Stimulated activated CD4-positive, alpha-beta T cell treated with anti-CD3 and anti-CD28 coated beads, TNF-alpha, amount 100 ng/mL, for 24 hours (primary cell): Measurements from ENCODE around the gene ZNF497.
"Not testable (repeated sequence)": the region's sequence is repeated elsewhere in the genome, so short reads cannot be mapped to it uniquely, and the experiment has no call there.

ENCODE experiments used
- DNase-seq, 3 experiments: peaks; one replicate each; pipeline ENCODE4 v3.0.0-alpha.2; 2020; ENCODE audit warnings: low read depth in 3 of 3

Gene ZNF497

GRCh38 chr19:58348080-58348479 lies 14.5 kb downstream of the ZNF497 start:
- DNase-seq: not testable (repeated sequence)

GRCh38 chr19:58346961-58347929 lies 15.3 kb downstream of the ZNF497 start:
- DNase-seq: peak; percentile 22 to 61 (median 43)

- no peak for DNase-seq
Observed at GRCh38 chr19:58345558-58345957, 17.0 kb downstream of the ZNF497 start.

DNA sequence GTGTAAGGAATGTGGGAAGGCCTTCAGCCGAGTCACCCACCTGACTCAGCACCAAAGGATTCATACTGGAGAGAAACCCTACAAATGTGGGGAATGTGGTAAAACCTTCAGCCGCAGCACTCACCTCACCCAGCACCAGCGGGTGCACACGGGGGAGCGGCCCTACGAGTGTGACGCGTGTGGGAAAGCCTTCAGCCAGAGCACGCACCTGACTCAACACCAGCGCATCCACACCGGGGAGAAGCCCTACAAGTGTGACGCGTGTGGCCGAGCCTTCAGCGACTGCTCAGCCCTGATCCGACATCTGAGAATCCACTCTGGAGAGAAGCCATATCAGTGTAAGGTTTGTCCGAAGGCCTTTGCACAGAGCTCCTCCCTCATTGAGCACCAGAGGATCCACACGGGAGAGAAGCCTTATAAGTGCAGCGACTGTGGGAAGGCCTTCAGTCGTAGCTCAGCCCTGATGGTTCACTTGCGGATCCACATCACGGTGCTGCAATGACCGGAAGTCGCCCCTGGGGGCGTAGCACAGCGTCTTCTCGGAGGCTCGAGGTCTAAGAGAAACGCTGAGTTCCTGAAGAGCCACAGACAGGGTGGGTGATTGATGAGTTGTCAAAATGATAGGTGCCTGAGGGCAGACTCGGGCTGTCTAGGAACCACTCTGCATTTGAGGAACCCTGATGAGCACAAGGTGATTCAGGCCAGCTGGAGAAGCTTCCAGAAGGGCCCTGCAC lies 23.6 kb downstream of the ZNF497 start:
- DNase-seq: no peak

- no peak for DNase-seq
Observed at GRCh38 chr19:58338336-58338735, 24.2 kb downstream of the ZNF497 start.

- DNase-seq: no peak
Observed at GRCh38 chr19:58336820-58337219, 25.7 kb downstream of the ZNF497 start.

- no peak for DNase-seq
Observed at GRCh38 chr19:58336216-58336615, 26.3 kb downstream of the ZNF497 start.

GRCh38 chr19:58335630-58336029 lies 26.9 kb downstream of the ZNF497 start:
- no peak for DNase-seq

- DNase-seq: no peak
Observed at GRCh38 chr19:58334691-58335249, 27.8 kb downstream of the ZNF497 start.

DNA sequence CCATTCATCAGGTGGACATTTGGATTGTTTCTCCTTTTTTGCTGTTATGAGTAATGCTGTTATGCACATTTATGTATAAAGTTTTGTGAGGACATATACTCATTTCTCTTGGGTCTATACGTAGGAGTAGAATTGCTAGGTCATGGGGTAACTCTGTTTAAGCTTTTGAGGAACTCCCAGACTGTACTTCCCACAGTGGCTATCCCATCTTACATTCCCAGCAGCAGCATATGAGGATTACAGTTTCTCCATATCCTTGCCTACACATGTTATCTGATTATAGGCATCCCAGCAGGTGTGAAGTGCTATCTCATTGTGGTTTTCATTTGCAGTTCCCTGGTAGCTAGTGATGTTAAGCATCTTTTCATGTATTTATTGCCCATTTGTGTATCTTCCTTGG lies 29.9 kb downstream of the ZNF497 start:
- no peak for DNase-seq

GRCh38 chr19:58330458-58330857 lies 32.1 kb downstream of the ZNF497 start:
- no peak for DNase-seq

GRCh38 chr19:58328999-58329398 lies 33.6 kb downstream of the ZNF497 start:
- DNase-seq: no peak

DNA sequence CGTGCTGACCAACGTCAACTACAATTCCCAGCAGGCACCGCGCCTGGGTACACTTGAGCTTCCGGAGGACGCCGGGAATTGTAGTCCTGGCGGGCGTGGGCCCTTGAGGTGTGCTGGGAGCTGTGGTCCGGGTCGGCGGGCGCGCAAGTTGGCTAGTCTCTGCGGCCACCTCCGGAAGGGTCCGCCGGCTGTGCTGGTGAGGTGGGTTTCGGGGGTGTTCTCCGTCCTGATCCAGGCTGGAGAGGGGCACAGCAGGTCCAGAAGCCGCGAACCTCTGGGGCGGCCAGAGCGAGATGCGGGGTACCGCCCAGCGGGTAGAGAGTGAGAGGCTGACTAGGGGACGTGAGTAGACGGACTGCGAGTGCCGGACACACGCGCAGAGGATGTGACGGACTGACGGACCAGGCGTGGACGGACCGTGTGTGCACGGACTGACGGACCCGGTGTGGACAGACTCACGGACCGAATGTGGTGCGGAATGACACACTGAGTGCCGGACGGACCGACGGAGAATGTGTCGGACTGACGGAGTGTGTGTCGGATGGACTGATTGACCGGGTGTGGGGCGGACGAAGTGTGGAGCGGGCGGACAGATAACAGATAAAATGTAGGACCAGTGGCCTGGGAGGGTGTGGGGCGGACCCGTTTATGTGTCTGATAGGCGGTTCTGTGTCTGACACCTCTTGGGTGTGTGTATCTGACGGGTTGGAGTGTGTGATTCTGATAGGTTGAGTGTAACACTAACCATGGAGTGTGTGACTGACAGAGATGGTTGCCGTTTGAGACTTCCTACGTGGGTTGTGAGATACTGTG lies 35.4 kb downstream of the ZNF497 start, which contains the start of gene ZSCAN22:
TSS of gene ZSCAN22 (plus strand) at position 81 of the 813 bp plus-strand sequence. CDS start 7,809 bp downstream, outside the sequence.
- DNase-seq: peak; percentile 81 to 92 (median 85)

GRCh38 chr19:58326501-58326913 lies 36.0 kb downstream of the ZNF497 start:
- DNase-seq: no peak

- DNase-seq: no peak
Observed at GRCh38 chr19:58325311-58326022, 37.1 kb downstream of the ZNF497 start.

GRCh38 chr19:58319241-58319640 lies 43.3 kb downstream of the ZNF497 start:
- no peak for DNase-seq

- DNase-seq: no peak
Observed at GRCh38 chr19:58318297-58318696, 44.3 kb downstream of the ZNF497 start.

DNA sequence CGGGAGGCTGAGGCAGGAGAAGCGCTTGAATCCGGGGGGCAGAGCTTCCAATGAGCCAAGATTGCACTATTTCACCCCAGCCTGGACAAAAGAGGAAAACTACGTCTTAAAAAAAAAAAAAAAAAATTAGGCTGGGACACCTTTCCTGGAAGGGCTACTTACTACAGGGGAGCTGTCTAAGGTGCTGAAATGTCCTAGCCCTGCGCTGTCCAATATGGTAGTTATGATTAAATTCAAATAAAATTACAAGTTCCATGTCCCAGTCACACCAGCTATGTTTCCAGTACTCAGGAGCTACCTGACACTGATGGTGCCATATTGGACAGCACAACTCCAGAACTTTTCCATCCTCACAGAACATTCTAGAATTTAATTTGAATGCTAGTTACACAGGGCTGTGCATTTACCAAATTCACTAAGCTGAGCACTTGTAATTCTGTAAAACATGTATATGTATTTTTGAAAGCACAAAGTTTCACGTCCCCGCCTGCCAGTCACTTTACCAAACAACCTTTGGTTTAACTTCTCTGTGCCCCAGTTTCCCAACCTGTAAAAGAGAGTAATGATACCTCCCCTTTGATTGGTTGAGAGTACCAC lies 45.0 kb downstream of the ZNF497 start:
- no peak for DNase-seq

DNA sequence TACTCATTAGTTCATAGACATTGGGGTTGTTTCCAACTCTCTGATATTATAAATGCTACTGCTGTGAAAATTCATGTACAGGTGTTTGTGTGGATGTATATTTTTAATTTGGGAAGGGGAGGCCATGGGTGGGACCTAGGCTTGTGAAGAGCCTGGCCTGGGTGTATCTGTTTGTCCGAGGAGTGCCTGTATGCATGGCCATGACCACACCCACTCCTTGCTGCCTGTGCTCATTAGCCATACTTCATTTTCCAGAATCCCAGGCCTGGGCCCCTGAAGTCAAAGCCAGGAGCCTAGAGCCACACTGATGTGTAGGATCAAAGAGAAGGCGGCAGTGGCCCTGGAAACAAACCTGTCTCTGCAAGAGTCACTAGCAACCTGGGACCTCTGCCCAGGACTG lies 47.0 kb downstream of the ZNF497 start:
- no peak for DNase-seq

DNA sequence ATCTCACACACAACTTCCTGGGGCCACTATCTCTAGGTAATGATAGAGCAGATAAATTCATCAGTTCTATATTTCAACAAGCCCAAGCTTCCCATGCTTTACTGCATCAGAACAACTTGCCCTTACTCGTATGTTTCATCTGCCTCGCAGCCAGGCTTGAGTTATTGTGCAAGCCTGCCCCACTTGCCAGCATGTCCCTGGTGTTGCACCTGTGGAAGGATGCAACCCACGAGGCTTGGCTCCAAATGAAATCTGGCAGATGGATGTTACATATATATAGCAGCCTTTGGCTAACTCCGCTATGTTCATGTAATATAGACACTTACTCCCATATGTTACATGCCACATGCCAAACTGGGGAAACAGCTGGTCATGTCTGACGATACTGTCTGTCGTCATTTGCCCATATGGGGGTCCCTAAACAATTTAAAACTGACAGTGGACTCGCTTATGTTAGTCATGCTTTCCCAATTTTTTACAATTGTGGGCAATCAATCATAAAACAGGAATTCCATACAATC lies 51.1 kb downstream of the ZNF497 start:
- no peak for DNase-seq
